Renal cortical epithelial cell (primary cell): ENCODE results near the gene SORCS2. TPM values are rescaled to one million over a fixed set of nuclear protein-coding genes. Genes with fewer than 3 reads are reported as not detected.

Source experiments
- DNase-seq: peaks from one replicate; pipeline ENCODE4 v3.0.0-alpha.2; 2011; ENCODE audit warnings: low read depth
- total RNA-seq: library from RNA; depleted of rRNA; stranded (reverse); fragments of >200 nt; gene quantifications from 2 replicates; pipeline ENCODE4 v1.2.3, GENCODE V29; 2014

Gene SORCS2
- total RNA-seq, 1 donor from 2014 or later, result 11.0 TPM

DNA sequence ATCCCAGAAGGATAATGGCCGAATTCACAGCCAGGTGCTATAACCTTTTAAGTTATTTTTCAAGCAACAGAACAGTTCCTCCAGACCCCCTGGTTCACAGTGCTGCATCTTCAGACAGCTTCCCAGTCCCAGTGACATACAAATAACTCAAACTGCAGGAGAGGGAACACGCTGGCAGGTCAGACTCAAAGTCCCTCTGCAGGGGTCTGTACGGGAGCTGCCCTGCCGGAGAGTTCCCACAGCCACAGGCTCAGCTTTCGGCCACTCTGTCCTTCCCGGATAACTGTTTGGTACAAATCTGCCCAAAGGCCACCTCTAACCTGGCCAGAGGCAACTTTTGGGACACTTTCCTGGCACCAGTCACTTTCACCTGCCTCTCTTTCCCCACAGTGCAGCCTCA is 517.1 kb downstream of the SORCS2 start:
- DNase-seq, result no peak

DNA sequence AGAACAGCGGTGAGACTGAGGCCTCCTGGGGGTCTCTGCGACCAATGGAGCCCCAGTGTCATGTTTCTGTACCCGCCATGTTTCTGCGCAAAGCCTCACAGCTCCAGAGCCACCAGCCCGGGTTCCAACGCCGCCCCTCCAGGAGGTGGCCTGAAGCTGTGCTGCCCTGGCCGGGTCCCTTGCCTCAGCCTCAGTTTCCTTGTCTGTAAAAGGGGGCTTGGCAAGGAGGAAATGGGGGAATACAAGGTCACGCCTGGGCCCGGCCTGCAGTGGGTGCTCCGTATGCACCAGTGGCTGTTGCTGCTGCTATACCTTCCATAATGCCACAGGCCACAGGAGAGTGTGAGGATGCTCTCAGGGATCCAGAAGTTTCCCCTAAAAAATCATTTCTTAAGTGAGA is 517.8 kb downstream of the SORCS2 start:
- no peak for DNase-seq

- DNase-seq, result no peak
Observed at GRCh38 chr4:7710576-7711306, 518.4 kb downstream of the SORCS2 start.

DNA sequence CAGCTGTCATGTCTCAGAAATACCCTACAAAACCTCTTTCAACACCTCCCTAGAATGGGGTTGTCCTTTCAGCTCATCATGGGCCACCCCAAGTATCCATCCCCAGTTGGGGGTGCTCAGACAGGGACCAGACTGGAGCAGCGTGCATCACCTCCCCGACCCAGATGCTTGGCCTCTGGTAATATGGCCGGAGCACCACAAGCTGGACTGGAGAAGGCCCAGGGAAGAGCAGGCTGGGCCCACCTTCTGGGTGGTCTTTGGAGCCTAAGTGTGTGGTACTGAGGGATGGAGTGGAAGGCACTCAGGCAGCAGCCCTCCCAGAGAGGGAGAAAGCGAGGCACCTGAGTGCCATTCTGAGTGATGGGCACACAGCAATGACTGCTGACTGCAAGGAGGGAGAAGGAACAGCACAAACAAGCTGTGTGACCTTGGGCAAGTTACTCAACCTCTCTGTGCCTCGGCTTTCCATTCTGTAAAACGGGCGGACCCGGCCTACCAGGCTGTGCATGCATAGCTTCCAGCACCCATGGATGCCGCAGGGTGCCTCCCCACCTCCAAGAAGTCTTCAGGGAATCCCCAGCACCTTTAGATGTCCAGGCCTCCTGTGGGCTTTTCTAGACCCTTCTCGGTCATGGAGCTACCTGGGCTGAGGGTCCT is 519.1 kb downstream of the SORCS2 start:
- DNase-seq, result no peak

DNA sequence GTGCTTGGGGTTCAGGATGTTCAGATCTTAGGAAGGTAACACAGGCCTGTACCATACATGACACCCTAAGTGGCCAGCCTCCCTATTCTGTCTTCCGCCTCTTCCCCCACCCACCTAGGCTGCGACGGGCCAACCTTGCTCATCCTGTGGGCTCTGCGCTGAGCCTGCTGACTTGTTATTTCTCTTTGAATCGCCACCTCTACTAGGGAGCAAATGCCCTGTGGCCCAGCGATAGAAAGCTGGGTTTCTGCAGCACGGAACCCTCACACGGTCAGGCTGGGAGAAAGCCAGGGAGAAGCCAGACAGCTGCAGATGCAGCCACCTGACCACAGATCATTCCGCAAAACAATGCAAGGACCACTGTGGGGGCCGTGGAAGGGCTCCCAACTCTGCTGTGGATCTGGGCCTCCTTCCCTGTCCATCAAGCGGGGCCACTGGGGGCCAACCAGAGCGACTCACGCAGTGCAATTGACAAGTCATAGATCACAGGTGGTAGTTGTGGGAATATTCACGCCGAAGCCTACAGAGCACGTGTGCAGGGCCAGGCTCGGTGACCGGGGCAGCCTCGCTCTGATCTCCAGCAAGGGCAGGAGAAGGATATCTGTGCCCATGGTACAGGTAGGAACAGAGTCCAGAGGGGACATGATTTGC is 519.8 kb downstream of the SORCS2 start:
- DNase-seq, result no peak

- DNase-seq, result no peak
Observed at GRCh38 chr4:7713757-7714156, 521.4 kb downstream of the SORCS2 start.

DNA sequence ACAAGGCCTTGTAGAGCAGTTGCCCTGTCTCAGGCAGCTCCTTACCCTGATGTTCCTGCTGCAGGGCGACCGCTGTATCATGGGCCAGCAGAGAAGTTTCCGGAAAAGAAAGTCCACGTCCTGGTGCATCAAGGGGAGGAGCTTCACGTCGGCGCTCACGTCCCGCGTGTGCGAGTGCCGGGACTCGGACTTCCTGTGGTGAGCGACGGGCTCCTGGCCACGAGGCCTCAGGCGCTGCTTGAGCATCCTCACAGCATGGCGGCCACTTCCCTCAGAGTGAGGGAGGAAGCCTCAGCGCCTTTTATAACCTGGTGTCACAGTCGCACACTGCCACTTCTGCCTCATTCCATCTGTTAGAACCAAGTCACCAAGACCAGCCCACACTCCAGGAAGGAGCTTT is 521.8 kb downstream of the SORCS2 start:
- no peak for DNase-seq

DNA sequence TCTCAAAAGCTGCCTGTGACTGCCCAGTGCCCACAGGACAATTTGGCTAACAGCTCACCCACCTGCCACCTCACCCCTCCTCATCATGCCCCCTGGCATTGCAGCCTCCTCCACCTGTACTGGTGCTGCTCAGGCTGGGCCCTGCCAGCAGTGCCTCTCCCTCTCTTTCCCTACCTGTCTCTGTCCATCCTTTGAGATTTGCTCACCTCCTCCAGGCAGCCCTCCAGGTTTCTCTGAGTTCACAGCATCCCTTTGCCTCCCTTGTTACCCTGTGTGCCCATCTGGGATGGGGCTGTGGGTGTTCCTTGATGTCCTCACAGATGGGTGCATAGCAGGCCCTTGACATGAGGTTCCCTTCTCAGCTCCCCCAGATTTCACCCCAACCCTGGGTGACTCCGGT is 522.4 kb downstream of the SORCS2 start:
- no peak for DNase-seq

- no peak for DNase-seq
Observed at GRCh38 chr4:7715271-7716009, 523.1 kb downstream of the SORCS2 start.

DNA sequence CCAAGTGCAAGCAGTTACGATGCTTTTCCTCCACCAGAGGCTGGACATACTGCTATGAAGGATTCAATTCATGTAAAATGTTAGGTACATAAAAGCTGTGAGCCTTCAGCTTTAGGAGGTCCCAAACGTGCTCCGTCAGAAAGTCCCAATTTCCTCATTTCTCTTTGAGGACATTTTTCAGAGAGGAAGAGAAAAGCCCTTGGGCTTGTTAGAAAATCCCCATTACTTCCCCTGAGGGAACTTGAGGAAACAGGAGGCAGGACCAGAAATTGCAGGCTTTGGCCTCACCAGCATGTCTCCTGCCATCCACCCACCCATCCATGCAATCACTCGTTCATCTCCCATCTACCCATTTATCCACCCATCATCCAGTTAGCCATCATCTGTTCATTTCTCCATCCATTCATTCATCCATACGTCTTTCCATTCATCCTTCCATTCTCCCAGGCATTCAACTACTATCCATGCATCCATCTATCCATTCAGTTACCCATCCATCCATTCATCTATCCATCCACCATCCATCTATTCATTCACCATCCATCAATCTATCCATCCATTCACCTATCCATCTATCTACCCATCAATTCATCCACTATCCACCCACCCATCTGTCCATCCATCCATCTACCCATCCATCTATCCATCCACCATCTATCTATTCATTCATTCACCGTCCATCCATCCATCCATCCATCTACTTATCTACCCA is 523.8 kb downstream of the SORCS2 start:
- DNase-seq, result no peak

DNA sequence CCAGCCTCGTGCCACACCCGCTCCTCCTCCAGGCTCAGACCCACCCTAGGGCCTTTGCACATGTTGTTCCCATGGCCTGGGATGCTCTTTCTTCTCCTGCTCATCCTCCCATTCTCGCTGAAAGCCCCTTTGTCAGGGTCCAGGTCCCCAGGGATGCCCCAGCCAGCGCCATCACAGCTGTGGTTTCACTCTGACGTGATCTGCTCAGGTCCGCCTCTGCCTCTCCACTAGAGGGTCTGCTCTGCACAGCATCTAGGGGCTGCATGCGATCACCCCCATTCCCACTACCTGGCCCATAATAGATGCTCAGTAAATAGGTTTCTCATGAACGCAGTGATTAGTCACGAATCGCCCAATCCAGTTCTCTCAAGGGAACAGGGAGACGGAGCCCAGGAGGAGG is 524.8 kb downstream of the SORCS2 start:
- no peak for DNase-seq

DNA sequence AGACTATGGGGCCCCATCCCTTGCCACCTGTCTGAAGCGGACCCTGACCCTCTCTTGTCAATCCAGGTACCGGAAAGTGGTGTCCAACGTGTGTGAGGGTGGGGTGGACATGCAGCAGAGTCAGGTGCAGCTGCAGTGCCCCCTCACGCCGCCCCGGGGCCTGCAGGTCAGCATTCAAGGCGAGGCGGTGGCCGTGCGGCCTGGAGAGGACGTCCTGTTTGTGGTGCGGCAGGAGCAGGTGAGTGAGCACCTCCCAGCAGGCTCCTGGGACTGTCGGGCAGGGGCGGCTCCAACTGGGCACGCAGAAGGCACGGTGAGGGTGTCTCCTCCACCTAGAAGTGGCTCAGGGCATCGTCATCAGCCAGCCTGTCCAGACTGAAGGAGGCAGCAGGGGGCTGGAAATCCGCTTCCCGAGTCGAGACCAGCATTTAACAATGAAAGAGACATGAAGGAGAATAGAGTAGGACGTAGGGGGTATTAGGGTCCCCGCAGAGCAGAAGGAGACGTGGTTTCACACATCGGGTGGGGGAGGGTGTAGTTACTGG is 525.7 kb downstream of the SORCS2 start:
- no peak for DNase-seq

DNA sequence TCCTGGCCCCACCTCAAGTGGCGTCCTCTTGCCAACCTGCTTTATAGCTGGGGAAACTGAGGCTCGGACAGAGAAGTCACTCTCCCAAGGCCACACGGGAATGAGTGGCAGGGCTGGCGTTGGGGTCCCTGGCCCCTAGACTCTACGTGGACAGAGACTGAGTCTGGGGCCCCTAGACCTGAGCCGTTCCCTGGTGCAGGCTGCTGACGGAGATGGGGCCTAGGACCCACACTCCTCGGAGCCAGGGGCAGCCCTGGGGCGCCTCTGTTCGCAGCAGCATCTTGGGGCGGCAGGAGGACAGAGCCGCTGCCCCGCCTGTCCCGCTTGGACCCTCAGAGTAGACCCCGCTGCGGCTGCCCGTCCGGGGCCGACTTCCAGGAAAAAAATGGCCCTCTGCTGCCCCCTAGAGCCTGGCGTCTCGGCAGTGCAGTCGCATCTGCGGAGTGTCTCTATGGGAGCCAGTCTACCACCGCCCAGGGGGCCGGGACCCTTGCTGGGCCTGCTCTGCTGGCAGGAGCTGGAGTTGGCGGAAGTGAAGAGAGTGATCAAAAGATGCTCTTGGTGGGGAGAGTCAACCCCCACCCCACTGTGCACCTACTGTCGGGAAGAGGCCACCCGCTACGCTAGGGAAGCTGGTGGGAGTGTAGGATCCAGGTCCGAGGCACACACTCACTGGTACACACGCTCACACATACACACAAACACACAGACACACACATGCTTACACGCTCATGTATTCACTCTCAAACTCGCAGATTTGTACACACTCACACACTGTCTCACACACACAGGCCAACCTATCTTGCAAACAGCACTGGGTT is 527.2 kb downstream of the SORCS2 start:
- no peak for DNase-seq

DNA sequence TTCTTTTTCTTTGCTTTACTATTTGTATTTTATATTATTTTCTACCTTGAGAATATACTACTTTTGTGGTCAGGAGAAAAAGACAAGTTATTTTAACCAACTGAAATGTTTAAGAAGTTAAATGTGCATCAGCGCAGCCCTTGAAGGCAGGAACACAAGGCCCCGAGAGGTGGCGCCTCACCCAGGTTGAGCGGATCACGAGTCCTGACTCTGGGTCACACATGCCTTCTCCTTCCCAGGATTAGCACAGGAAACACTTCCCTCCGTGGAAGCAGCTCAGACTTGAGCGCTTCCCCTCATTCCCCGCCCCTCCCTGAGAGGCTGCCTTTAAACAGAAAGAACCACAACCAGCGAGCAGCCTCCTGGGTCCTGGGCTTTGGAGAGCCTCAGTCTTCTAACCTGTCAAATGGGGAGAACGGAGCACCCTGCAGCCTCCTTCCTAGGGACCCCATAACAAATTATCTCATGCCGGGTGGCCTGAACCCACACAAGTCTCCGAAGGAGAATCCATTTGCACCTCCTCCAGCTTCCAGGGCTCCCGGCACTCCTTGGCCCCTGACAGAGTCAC is 529.7 kb downstream of the SORCS2 start:
- no peak for DNase-seq

DNA sequence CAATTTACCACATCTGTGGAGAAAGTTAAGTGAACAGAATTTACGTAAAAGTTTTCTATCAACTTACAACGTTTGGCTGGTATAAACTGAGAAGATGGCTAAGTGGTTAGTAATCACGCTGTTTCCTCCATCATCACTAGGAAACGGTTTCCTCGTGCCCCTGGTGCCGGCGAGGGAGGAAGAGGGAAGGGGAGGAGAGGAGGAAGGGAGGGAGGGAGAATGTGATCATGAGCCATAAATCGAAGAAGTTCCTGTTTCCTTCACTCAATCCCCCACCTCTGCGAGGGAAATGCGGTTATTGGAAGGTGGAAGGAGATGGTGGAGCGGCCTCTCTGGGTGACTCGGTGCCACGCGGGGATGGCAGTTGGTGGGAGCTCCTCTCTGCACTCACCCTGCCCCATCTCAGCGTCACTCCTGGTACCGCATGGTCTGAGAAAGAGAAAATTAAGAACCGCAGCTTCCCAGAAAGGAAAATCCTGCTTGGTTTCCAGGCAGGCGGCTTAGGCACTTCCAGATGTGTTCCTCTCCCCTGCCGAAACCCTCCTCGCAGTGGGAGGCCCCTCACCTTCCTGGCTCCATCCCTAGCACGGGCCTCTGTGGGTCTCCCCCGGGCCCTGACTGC is 530.5 kb downstream of the SORCS2 start:
- DNase-seq, result no peak

- DNase-seq, result no peak
Observed at GRCh38 chr4:7723625-7724024, 531.3 kb downstream of the SORCS2 start.

GRCh38 chr4:7725951-7726350 is 533.6 kb downstream of the SORCS2 start:
- no peak for DNase-seq

- DNase-seq, result no peak
Observed at GRCh38 chr4:7726665-7727413, 534.5 kb downstream of the SORCS2 start.

- DNase-seq, result no peak
Observed at GRCh38 chr4:7727749-7728148, 535.4 kb downstream of the SORCS2 start.
